ENCODE results near the gene PCP2. TPM values are rescaled to one million over a fixed set of nuclear protein-coding genes. Genes with fewer than 3 reads are reported as not detected.

PCP2 gene
- total and polyA plus RNA-seq, 12 donors = 0.92 to 7.4 (median 2.0) TPM; not detected in 4

GRCh38 chr19:7606289-7606688 lies 27.2 kb downstream of the PCP2 start:
- TF ChIP-seq CTCF (IDR thresholded peaks at IDR 0.05) (no peak), POLR2A (IDR thresholded peaks at IDR 0.05) (no peak)
- intact Hi-C loops (cut with DNase I) = no loop called here
- H3K9me3 ChIP-seq (replicated peaks in 1 of 3) = no peaks in the 10 kb centered on the region
- peaks cover 0 to 7% of the 10 kb centered on the region in 2 donors for H3K4me1 ChIP-seq (replicated peaks in 1 of 2)
- no peak overlapping the region for H3K4me3 ChIP-seq
- no peaks in the 10 kb centered on the region for H3K36me3 ChIP-seq (replicated peaks in 1 of 2)
- no peaks in the 10 kb centered on the region for H3K27me3 ChIP-seq
- WGBS, 4 donors = 88 to 94% (median 90%) methylated on average over 6 to 17 of the region's 17 CpGs
- no peak for DNase-seq
- H3K27ac ChIP-seq = no peak overlapping the region

- intact Hi-C loops (cut with DNase I) = no loop called here
- no peaks in the 10 kb centered on the region for H3K27me3 ChIP-seq
- TF ChIP-seq POLR2A (IDR thresholded peaks at IDR 0.05) (no peak), CTCF (IDR thresholded peaks at IDR 0.05) (no peak)
- no peaks in the 10 kb centered on the region for H3K9me3 ChIP-seq (replicated peaks in 1 of 3)
- DNase-seq = no peak
- no peak overlapping the region for H3K27ac ChIP-seq
- H3K4me1 ChIP-seq (replicated peaks in 1 of 2) = peaks cover 0 to 7% of the 10 kb centered on the region in 2 donors
- H3K36me3 ChIP-seq (replicated peaks in 1 of 2) = no peaks in the 10 kb centered on the region
- H3K4me3 ChIP-seq = no peak overlapping the region
- 70 to 78% (median 76%) methylated on average over 14 of the region's 14 CpGs for WGBS, 4 donors
Measured at GRCh38 chr19:7605490-7606222, 27.9 kb downstream of the PCP2 start.

- H3K4me3 ChIP-seq = no peak overlapping the region
- DNase-seq = peak in 1 of 7 donors; percentile 39
- H3K27ac ChIP-seq = no peak overlapping the region
- H3K4me1 ChIP-seq (replicated peaks in 1 of 2) = peaks cover 0 to 7% of the 10 kb centered on the region in 2 donors
- 70 to 77% (median 74%) methylated on average over 8 to 9 of the region's 9 CpGs for WGBS, 4 donors
- intact Hi-C loops (cut with DNase I) = no loop called here
- no peak for TF ChIP-seq CTCF (IDR thresholded peaks at IDR 0.05)
- no peaks in the 10 kb centered on the region for H3K27me3 ChIP-seq
- no peaks in the 10 kb centered on the region for H3K36me3 ChIP-seq (replicated peaks in 1 of 2)
- no peaks in the 10 kb centered on the region for H3K9me3 ChIP-seq (replicated peaks in 1 of 3)
Measured at GRCh38 chr19:7603919-7604318, 29.6 kb downstream of the PCP2 start.

- peak in 1 of 7 donors; percentile 49 for DNase-seq
- Histone ChIP-seq H3K27ac (no peak overlapping the region), H3K4me3 (no peak overlapping the region), H3K27me3 (no peaks in the 10 kb centered on the region), H3K4me1 (replicated peaks in 1 of 2) (peaks cover 0 to 7% of the 10 kb centered on the region in 2 donors), H3K9me3 (replicated peaks in 1 of 3) (no peaks in the 10 kb centered on the region), H3K36me3 (replicated peaks in 1 of 2) (no peaks in the 10 kb centered on the region)
- no peak for TF ChIP-seq POLR2A (IDR thresholded peaks at IDR 0.05)
- TF ChIP-seq CTCF (IDR thresholded peaks at IDR 0.05) = no peak
- intact Hi-C loops (cut with DNase I) = no loop called here
- WGBS, 4 donors = 44 to 62% (median 54%) methylated on average over 10 to 11 of the region's 11 CpGs
Measured at GRCh38 chr19:7602935-7603497, 30.5 kb downstream of the PCP2 start.

Data from adrenal gland (tissue), 12 donors.